Activated T-cell treated with anti-CD3 and anti-CD28 coated beads, Interleukin-2, amount 50 U/mL, for 48 hours (primary cell): Measurements from ENCODE around the gene CMC1.
"Not testable (repeated sequence)": the region's sequence is repeated elsewhere in the genome, so short reads cannot be mapped to it uniquely, and the experiment has no call there.

Experiments used
- DNase-seq, 2 experiments: peaks; one replicate each; pipeline ENCODE4 v3.0.0-alpha.2; 2020

CMC1 gene

DNA sequence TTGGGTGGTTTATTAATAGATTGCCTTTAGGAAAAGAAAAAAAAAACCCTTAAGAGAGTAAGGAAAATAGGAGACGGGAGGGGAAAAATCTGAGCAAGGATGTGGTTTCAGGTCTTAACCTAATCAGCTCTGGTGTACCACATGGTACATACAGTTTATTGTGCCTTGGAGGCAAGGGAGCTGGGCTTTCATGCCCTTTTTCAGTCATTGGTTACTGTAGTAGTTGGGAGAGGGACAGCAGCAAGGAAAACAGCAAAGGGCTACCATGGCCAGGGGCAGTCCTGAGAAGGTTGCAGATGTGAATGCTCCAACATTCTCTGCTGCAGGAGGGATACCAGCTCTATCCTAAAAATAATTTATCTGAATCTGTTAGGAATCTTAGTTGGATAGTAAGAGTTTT lies 5.9 kb downstream of the CMC1 start:
- DNase-seq: no peak

DNA sequence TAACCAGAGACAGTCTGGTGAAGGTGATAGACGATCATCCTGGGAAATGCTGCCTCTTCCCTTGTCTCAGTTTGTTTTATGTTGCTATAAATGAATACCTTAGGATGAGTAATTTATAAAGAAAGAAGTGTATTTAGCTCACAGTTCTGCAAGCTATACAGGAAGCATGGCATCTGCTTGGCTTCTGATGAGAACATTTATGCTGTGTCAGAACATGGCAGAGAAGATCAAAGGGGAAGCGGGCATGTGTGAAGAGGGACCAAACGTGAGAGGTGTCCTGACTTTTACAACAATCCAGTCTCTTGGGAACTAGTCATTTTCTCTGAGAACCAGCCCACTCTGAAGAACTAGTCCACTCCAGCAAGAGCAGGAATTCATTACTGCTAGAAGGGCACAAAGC lies 9.6 kb downstream of the CMC1 start:
- DNase-seq: no peak

DNA sequence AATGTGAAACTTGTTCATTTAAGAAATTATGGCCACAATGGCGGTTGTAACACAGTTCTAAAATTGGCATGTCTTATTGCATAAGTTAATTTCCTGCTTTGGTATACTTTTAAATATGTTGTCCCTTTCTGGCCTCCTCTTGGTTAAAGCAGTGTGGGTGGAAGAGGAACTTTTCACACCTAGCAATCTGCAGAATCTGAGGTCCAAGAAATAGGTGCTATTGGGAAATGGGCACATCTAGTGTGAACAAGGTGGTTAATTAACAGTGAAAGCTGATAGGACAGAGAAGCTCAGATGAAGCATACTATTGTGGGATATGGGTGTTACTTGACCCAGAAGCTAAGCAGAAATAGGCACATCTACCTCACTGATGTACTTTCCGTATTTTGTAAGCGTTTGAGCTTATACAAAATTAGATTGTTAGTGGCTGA lies 10.6 kb downstream of the CMC1 start:
- DNase-seq: no peak

DNA sequence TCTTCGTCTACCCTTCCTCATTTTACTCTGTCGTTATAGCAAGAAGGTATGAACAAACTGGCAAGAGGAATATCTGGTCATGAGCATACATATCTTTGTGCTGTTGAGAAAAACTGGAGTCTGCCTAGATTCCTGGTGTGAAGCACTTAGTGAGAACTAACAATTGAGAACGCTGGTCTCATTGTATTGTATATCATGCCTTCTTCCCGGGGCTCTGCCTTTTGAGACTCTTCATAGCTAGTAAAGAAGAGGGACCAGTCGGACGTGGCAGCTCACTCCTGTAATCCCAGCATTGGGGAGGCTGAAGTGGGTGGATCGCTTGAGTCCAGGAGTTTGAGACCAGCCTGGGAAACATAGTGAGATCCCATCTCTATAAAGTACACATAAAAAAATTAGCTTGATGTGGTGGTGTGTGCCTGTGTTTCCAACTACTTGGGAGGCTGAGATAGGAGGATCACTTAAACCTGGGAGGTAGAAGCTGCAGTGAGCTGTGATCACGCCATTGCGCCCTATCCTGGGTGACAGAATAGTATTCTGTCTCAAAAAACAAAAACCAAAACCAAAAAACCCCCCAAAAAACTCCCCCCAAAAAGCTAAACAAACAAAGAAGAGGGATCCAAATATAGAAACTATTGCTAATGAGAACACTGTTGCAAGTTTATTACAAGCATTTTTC lies 11.8 kb downstream of the CMC1 start:
- no peak for DNase-seq

DNA sequence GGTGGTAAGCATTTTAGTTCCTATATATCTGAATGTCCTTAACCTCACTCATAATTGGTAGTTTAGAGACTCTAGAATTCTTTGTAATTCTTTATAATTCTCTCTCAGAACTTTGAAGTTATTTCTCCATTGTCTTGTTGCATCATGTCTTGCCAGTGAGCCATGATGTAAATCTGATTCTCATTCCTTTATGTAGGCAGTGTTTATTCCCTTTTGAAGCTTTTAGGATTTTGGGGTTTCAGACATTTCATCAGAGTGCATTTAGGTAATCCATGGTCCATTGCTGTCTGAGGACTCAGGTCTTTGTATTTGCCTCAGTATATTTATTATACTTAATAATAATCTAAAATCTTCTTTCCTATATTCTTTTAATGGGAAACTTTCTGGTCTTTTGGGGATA lies 20.6 kb downstream of the CMC1 start:
- no peak for DNase-seq

DNA sequence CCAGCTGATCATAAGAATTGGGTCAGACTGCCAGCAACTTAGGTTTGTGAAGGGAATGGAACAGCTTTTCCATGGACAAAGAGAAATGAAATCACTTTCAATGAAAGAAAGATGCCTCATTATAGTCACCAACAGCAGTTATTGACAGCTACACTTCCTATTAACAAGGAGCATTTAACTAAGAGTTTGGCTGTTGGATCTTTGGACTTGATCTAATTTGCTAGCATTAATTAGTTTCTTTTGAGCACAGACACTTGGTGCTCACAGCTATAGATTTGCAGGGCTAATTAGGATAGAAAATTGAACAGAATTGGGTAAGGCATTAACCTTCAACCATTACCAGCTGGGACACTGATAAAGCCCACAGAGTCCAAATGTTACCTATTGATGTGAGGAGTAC lies 24.2 kb downstream of the CMC1 start:
- no peak for DNase-seq

DNA sequence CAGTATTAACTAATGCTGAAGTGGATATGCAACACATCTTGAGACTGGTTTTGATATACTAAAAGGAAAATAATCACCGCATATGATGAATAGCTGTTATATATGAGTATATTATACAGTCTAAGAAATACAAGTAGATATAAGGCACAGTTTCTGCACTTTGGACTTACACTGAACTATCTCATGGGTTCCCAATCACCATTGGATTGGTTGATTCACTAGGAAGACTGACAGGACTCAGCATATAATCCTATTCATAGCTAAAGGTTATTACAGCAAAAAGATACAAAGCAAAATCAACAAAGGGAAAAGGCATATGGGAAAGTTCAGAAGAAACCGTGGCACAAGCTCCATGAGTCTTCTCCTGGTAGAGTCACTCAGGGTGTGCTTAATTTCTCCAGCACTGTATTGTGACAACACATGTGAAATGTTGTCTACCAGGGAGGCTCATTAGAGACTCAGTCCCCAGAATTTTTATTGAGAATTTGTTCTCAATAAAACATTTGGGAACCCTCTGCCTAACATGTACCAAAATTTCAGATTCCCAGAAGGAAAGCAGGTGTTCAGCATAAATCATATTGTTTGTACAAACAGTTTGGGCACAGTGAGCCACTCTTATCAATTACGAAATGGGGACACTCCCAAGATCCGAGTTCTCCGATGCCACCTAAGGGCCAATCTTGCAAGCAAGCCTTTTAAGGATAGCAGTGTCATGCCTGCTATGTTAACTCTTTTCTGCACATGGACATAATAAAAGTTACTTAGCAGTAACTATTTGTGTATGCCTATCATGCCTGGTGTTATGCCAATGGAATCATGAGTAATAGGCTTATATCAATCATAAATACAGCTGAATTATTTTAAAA lies 26.8 kb downstream of the CMC1 start:
- DNase-seq: no peak

DNA sequence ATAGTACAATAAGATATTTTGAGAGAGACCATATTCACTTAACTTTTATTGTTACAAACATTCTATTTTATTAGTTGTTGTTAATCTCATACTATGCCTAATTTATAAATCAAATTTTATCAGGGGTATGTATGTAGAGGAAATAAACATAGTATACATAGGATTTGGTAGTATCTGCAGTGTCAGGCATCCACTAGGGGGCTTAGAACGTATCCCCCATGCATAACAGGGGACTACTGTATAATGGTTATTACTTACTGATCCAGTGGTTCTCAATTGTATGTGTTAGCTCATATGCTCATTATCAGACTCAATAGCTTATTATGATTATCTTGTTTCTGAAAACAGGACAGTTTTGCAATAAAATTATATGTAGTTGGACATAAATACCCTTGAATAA lies 27.6 kb downstream of the CMC1 start:
- DNase-seq: no peak

DNA sequence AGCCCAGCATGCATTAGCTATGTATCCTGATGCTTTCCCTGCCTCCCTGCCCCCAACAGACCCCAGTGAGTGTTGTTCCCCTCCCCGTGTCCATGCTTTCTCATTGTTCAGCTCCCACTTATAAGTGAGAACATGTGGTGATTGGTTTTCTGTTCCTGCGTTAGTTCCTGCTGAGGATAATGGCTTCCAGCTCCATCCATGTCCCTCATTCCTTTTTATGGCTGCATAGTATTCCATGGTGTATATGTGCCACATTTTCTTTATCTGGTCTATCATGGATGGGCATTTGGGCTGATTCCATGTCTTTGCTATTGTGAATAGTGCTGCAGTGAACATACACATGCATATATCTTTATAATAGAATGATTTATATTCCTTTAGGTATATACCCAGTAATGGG lies 28.5 kb downstream of the CMC1 start:
- not testable (repeated sequence) for DNase-seq

DNA sequence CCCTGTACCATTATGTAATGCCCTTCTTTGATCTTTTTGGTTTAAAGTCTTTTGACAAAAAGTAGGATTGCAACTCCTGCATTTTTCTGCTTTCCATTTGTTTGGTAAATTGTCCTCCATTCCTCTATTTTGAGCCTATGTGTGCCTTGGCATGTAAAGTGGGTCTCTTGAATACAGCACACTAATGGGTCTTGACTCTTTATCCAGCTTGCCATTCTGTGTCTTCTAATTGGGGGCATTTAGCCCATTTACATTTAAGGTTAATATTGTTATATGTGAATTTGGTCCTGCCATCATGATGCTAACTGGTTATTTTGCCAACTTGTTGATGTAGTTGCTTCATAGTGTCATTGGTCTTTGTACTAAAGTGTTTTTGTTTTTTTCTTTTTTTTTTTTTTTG lies 32.4 kb downstream of the CMC1 start:
- no peak for DNase-seq

DNA sequence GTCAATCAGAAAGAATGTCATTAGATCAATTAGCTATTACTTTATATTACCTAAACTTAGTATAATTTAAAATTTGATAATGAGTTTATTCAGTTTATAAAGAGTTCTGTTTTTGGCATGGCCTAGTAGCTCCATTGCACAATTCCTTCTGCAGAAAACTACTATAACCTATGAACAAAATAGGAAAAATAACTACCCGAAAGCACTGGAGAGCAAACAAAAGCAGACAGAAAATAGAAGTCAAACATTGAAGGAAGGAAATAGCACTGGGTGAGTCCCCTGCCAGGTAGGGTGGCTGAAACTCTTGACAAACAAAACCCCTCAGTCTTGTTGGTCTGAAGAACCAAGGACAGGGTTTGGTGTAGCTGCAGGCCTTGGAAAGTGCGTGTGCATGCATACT lies 37.5 kb downstream of the CMC1 start:
- DNase-seq: no peak

DNA sequence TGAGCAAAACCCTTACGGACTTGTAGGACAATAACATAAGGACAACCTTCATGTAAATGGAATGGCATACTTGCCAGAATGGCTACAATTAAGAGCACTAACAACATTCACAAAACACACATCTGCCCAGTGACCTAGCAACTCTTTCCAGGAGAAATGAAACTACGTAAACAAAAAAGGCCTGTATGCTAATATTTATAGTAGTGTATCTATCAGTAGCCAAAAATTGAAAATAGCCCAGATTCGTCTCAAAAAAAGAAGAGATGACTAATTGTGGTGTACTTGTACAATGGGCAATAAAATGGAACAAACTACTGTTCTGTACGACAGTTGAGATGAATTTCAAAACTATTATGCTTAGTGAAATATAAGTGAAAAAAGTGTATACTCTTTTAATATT lies 38.4 kb downstream of the CMC1 start:
- DNase-seq: no peak

DNA sequence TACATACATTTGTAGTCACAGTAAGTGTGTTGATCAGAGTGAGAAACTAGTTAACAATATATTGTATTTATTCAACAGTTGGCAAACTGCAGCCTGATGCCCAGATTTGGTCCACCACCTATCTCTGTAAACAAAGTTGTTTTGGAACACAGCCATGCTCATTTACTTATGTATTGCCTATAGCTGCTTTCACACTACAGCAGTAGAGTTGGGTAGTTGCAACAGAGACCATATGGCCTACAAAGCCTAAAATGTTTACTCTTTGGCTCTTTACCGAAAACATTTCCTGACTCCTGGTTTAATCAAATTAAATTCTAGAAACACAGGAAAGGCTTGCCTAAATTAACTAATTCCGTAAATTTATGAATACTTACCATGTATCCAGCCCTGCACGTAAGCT lies 39.4 kb downstream of the CMC1 start:
- no peak for DNase-seq

DNA sequence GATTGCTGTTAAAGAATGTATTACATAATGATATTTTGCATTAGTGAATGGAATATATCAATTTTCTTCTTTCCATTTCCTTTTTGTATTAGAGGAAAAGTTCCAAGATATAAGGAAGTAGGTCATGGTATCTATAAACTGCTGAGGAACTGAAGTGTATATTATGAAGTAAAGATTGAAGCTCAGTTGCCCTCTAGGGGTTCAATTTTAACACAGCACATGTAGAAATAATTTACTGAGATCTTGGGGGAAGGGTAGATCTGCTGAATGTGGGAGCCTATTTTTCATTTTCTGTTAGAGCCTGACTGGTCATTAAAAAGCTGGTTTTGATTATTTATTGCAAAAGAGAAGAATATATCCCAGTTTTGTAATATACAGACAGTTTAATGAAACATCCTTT lies 45.2 kb downstream of the CMC1 start:
- no peak for DNase-seq

DNA sequence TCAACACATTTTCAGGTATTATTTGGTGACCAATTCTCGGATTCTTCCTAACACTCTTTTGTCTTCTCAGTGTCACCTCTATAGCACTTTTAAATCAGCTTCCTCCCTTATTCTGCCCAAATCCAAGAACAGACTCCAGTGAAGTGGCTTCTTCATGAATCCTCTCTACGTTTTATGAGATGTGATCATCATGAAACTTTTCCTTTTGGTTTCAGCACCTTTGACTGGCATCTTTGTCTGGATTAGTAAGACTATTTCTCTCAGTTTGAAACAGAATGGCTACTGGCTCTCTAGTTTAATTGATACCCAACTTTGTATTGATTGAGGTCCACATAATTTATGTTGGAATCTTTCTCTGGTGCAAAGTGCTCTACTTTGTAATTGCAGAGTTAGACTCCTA lies 45.6 kb downstream of the CMC1 start:
- no peak for DNase-seq

DNA sequence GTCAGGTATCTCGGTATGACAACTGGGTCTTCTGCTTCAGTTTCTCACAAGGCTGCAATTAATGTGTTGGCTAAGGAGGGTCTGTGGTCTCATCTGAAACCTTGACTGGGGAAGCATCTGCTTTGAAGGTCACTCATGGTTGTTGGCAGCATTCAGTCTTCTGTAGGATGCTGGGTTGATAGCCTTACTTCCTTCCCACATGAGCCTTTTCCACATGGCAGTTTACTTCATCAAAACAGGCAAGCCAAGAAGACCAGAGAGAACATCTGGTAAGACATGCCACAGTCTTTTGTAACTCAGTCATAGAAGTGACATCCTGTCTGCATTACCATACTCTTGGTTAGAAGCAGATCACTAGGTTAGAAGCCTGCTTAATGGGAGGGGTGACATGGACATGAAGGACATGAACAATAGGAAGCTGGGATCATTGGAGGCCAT lies 49.5 kb downstream of the CMC1 start:
- DNase-seq: no peak

DNA sequence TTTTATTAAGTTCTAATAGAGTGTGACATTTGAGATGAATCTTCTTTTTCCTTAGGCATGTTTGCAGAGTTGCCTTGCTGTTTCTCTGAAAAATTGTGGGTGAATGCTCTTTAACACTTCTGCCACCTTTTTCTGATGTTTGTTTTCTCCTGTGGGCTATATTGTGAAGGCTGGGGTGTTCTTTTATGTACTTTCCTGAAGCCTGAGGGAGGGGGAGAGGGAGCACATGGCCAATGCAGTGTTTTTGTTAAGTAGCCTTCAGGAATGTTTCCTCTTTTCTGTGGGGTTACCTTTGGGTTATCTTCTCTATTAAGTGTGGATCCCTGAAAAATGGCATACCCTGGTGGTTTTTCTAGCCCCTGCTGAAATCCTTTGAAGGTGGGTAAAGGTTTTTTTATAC lies 50.2 kb downstream of the CMC1 start:
- DNase-seq: no peak

DNA sequence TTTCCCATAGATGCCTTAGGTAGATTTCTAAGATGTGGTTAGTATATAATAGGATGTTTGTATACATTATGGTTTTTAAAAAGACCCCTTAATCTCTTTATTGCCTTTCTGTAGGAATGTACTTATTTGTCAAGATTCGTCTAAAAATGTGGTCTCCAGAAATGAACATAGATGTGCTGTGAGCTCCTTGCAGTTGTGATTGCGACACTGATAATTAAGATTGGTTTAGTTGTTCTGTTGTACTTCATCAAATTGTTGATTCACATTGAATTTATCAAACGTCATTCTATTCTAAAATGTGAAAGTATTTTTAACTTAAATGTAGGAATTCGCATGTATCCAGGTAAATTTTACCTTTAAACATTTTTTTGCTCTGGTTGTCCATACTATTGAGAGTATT lies 51.2 kb downstream of the CMC1 start:
- no peak for DNase-seq

DNA sequence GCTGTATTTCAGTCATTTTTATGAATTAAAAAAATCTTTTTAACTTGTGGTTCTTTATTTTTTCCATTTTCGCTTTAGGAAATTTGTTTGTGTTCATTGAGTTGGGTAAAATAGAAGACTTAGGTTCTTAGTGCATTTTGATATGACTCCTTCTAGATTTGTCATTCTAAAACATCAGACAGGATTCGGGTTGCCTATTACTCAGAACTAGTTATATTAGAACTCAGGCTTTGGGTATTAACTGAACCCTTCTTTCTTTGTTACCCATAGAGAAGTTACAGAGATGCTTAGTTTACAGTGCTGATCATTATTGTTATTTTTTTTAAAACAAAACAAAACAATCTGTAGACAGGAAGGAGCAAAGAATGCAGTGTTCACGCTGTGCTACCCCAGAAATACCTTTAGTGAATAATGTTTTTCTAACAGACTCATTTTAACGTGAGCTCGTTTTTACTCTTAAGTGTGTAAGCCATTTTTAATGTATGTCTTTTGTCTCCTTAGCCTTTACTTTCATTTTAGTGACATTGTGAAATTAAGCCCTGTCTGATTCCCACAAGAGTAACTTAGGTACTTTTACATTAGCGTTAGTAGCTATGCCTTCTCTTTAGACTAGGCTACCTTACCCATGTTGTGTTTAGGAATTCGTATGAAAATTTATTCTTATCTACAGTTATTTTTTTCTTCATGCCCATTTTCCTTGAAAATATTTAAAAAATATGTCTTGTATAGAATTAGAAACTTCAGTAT lies 53.4 kb downstream of the CMC1 start:
- no peak for DNase-seq

DNA sequence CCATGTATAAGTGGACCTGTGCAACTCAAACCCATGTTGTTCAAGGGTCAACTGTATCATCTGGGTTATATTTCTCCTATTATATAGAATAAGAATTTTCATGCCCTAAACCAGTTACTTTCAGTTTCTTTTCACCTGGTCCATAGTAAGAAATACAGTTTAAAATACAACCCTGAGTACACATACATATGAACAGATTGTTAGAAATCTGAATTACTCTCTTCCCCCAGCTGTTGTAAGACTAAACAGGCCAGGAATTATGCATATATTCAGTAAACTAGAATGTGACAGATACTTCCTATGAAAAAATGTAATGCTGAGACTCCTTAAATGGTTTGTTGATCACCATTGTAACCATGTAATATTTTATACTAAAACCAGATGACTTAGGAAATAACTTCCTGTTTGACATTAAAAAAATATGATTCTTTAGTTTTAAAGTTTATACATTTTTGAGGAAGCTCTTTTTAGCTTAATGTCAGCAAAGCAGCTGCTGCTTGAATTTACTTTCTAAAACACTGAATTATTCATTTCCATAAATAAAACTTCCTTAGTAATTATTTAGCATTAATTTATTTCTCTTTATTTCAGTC lies 54.6 kb downstream of the CMC1 start:
- no peak for DNase-seq

DNA sequence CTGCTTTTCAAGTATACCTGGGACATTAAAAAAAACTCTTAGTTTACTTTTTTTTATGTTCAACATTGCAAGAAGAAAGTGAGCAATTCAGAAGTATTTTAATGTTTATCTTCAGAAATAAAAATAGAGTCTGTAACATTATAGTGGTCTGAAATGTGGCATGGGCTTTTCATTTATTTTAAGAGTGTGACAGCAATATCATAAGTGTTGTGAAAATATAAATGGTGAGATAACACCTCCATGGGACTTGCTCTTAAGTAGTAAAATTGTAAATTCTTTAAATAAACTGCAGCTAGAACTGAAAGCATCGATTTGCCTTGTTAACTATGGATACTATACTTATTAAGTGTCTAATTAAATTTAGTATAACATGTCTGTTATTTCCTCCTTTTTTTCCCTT lies 58.3 kb downstream of the CMC1 start:
- DNase-seq: no peak

DNA sequence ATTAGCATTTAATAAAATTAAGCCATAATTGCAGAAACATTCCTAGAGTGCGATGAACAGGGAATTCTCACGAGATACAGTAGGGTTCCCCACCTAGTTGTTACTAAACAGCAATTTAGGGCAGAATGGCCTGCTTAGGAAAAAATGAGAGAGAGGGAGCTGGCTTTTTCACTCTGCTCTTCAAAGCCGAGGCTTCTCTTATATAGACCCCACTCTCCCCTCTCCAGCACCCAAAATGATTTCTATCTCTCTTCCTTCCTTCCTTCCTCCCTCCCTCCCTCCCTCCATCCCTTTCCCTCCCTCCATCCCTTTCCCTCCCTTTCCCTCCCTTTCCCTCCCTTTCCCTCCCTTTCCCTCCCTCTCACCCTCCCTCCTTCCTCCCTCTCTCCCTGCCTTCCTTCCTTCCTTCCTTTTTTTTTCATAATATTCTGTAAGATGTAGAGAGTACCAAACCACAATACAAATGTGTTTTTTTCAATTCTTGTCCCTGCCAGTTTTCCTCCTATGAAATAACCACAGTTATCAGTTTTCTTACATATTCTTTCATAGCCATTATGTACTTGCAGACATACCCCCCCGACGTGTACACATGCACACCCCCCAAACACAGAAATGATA lies 59.0 kb downstream of the CMC1 start:
- DNase-seq: no peak

DNA sequence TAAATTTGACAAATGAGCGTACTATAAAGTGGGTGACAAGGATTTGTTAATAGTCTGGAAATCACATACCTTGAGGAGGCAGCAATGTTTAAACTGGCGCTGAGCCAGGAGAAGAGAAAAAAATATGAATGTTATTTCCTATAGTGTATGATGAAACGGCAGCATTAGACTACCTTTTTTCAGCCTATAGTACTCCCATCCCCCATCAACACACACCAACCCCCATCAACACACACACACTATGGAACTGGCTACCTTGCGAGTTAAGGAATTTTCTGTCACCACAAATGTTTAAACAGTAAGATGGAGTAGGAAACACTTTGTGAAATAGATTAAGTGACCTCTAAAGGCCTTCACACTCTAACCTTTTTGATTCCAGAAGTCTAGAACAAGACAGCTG lies 60.3 kb downstream of the CMC1 start:
- no peak for DNase-seq
